Amniotic epithelial cell (primary cell): ENCODE results near the gene ZNF428.
A peak's percentile ranks its signal among the peaks of the same experiment; 100 is the strongest.
"Not testable (repeated sequence)": the region's sequence is repeated elsewhere in the genome, so short reads cannot be mapped to it uniquely, and the experiment has no call there.

Experiments
- DNase-seq: peaks from one replicate; pipeline ENCODE4 v3.0.0-alpha.2; 2010; ENCODE audit warnings: low read depth

The ZNF428 gene, protein sequence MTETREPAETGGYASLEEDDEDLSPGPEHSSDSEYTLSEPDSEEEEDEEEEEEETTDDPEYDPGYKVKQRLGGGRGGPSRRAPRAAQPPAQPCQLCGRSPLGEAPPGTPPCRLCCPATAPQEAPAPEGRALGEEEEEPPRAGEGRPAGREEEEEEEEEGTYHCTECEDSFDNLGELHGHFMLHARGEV

DNA sequence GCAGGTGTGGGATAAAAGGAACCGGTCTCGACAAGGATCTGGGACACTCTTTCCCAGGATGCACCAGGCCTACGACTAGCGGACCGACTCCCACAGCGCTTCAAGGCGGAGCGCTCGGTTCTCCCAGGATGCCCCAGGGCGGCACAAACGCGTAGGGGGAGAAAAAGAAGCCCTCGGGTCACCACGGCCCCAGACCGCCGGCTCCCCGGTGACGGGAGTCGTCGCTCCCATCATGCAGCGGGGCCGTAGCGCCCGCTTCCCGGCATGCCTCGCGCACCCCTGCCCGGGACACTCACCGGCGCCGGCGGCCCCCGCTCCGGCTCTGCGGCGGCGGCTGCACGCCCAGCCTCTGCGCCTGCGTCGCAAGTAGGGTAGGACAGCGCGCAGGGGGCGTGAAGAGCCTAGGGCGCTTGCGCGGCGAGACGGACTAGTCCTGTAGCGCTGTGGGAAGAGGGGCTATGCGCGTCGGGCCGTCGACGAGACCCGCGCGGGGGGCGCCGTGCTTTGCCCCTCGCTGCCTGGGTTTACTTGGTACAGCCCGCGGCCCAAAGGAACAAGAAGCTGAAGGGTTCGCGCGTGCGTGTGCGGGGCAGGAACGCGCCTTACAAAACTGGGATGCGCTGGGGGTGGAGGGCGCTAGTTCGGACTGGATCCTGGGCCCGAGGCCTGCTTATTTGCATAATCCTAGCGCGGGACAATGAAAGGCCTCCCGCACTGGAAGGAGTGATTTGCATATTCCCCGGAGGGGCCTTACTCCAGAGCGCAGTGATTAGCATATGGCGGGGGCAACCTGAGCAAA is at the start of gene ZNF428:
TSS of gene ZNF428 (minus strand) at position 368 of the 799 bp plus-strand sequence. CDS start 5,325 bp downstream, outside the sequence.
- DNase-seq = peak; percentile 85

DNA sequence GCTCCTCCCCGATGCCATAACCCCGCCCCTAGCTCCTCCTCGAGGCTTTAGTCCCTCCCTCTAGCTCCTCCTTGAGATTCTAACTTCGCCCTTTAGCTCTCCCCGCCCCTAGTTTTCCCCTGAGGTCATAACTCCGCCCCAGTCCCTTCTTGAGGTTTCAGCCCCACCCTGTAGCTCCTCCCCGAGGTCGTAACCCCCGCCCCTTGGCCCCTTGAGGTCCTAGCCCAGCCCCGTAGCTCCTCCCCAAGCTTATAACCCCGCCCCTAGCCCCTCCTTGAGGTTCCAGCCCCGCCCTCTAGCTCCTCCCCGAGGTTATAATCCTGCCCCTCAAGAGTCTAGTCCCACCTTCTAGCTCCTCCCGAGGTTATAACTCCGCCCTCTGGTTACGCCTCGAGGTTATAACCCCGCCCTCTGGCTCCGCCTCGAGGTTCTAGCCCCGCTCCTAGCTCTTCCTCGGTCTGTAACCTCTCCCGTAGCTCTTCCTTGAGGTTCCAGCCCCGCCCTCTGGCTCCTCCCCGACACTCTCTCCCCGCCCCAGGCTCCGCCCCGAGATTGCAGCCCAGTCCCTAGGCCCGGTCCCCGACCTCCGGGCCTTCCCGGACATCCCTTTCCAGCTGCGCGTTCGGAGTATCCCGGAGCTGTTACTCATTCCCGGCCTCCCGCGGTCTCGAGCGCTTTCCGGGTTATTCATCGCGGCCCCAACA is 49.1 kb upstream of the ZNF428 start:
- peak; percentile 99 for DNase-seq

DNA sequence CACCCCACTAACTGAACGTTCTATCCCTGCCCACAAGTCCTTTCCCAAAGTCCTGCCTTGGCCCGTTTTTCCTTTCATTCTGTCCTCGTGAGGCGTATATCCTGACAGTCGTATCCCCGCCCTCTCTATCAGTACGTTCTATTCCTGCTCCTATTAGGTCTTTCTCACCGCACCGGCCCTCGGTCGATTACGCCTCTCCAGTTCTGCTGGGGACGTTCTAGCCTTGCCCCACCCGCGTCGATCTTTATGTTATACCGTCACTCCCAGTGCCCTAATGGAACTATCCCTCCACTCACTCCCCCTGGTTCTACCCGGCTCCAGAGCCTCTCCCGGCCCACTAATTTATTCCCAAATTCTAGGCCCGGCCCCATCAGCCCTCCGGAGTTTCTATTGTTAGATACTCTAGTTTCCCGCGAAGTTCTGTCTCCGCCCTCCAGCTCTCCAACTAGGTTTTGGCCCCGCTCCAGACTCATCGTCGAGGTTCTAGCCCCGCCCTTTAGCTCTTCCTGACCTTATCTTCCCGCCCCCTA is 48.5 kb upstream of the ZNF428 start:
- DNase-seq = no peak

DNA sequence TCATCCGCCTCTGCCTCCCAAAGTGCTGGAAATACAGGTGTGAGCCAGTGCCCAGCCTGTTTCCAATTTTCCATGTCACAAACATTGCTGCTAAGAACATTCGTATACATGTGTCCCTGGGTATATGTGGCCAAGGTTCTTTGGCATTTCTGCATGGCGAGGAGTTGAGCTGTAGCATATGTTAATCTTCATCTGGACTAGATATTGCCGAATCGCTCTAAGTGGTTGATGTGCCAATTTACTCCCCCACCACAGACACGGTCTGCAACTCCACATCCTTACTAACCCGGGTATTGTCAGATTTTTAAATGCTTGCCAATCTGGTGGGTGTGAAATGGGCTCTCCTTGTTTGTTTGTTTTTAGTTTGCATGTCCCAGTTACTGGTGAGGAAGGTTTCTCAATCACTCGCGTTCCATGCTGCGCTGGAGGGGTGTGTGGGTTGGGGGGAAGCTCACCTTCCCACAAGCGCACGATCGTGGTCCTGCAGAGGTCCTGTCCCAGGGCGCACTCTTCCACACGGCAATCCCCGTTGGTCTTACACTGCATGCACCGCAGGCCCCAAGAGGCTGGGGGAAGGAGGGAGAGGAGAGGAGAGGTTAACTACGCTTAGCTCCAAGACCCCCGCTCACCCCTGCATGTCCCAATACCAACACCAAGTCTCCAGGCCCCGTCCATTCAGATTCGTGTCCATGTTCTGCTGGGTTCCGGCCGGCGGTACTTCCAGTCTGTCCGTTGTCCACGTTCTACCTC is 47.9 kb upstream of the ZNF428 start:
- DNase-seq = no peak

DNA sequence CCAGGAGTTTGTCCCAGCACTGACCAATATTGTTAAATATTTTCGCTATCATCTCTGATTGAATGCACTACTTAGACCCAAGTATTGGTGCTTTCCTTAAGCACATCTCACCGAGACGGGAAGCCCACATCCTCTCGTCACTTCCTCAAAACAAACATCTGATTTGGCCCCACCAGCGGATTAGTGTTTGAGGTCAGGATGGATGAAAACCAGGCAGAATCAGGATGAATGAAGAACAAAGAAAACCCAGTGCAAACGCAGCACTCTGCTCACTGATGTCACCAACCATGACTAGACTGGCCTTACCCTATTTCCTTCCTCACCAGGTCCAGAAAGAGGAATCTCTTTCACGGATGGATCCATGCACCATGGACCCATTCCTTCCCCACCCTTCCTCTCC is 44.6 kb upstream of the ZNF428 start:
- no peak for DNase-seq

DNA sequence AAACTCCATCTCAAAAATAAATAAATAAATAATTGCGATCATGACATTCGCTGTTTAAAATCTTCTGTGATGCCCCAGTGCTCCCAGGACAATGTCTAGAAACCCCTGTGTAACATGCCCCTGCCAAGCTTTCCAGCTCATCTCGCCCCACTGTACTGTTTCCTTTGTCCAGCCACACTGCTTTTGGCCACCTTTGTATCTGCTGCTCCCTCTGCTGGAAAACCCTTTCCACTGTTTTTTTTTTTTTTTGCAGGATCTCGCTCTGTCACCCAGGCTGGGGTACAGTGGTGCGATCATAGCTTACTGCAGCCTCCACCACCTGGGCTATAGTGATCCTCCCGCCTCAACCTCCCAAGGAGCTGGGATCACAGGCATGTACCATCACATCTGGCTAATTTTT is 43.1 kb upstream of the ZNF428 start:
- DNase-seq = peak; percentile 17

DNA sequence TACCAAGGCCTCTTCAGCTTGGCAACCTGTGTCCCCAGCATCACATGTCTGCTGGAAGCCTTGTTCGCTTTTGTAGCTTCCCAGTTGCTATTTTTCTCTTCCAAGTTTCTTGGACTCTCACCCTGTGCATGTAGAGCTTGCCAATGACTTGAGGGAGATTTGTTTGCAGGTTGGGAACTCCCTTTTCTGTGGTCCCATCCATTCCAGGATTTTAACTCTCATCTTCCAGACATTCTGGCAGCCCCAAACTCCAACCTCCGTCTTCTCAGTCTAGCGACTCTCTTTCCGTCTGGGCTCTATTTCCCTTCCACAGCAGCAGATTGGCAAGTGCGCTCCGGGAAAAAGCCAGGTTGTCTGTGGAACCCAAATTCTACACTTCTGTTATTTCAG is 41.5 kb upstream of the ZNF428 start:
- DNase-seq = no peak

DNA sequence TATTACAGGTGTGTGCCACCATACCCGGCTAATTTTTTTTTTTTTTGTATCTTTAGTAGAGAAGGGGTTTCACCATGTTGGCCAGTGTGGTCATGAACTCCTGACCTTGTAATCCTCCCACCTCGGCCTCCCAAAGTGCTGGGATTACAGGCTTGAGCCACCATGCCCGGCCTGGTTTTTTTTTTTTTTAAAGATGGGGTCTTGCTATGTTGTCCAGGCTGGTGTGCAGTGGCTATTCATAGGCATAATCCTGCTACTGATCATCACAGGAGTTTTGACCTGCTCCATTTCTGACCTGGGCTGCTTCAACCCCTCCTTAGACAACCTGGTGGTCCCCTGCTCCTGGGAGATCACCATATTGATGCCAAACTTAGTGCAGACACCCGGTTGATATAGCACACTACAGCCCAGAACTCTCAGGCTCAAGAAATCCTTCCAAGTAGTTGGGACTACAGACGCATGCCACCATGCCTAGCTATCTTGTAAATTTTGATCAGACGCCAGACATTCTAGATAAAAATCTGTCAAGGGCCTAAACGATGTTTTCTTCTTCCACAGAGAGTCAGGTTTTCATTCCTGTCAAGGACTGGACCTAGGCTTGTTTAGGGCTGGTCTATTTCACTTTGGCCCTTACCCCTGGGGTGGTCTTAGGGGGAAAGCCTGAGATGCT is 41.0 kb upstream of the ZNF428 start:
- DNase-seq = no peak

DNA sequence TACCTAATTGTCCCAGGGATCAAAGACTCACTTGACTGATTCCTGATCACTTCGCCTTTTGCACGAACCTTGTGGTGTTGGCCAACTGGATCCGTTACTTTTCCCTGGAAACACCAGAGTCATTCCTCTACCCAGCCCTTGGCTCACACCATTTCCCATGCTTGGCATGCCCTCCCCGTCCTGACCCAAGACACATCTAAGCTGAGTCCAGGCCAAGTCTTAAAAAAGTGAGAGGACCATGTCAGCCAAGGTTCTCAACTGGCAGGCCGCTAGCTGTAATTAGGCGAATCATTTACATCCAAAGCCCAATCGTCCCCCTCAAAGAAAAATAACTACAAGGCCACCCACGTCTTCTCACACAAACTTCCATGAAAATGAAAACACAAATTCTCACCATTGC is 39.1 kb upstream of the ZNF428 start:
- no peak for DNase-seq

DNA sequence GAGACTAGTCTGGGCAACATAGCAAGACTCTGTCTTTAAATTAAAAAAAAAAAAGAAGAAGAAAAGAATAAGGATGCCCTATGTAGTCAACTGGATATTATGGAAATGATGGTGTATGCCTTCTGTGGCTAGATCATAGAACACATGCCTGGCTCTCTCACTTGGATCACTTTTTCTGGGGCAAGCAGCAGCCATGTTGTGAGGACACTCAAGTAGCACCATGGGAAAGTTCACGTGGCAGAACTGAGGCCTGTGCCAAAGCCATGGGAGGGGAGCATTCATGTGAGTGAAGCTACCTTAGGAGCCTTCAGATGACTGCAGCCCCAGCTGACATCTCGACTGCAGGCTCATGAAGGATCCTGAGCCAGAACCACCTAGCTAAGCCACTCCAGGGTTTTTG is 38.6 kb upstream of the ZNF428 start:
- no peak for DNase-seq

DNA sequence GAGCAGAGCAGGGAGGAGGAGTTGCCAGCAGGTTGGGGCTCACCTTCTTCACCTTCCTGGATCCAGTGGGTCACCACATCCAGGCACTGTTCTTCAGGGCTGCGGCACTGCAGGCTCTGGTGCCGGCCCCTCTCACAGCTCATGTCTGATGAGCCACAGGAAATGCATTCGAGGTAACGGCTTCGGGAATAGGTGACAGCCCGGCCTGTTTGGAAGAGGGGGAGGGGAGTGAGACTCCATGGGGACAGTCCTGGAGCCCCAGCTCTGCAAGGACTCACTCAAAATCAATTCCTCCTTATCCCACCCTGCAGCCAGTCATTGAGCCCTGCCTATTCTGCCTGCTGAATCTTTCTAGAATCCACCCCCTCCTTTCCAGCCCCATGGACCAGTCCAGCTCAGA is 37.0 kb upstream of the ZNF428 start:
- DNase-seq = no peak

DNA sequence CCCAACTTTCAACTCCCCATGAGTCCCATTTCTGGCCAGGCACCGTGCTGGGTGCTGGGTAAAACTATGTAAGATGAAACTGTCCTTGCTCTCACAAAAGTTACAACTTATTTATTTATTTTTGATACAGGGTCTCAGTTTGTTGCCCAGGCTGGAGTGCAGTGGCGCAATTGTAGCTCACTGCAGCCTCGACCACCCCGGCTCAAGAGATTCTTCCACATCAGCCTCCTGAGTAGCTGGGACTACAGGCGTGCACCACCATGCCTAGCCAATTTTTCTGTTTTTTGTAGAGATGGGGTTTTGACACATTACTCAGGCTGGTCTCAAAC is 33.1 kb upstream of the ZNF428 start:
- no peak for DNase-seq

DNA sequence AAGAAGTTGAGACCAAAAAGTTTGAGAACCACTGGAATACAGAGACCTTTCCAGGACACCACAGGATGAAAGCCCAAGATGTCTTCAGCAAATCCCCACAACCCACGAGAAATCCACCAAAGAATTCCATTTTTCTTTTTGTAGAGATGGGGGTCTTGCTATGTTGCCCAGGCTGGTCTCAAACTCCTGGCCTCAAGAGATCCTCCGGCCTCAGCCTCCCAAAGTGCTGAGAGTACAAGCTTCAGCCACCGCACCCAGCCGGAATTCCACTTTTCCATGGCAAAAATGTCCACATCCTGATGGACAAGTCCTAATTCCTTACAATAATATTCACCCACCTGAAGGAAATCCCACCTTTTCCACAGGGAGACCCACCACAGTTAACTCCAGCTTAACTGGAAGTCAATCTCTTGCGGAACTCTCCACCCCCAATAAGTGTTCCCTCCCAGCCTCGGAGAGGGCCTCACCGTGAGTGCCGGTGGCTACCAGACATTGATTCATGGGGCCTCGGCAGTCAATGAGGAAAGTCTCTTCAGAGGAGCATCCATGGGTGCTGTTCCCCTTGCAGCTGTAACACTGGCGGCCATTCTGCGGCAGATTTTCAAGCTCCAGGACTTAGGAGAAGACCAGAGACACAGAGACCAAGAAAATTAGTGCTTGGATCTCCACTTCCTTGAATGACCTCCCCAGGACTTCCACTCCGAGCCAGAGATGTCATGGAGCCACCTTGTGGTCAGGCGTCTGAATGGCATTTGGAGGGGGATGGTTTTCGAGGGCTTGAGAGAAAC is 32.5 kb upstream of the ZNF428 start:
- peak; percentile 62 for DNase-seq

DNA sequence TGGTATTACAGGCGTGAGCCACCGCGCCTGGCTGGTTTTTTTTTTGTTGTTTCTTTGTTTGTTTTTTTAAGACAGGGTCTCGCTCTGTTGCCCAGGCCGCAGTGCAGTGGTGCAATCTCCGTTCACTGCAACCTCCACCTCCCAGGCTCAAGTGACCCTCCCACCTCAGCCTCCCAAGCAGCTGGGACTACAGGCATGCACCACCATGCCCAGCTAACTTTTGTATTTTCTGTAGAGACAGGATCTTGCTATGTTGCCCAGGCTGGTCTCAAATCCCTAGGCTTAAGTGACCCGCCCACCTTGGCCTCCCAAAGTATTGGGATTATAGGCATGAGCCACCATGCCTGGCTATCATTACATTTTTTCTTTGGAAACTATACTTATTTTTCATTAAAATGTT is 30.8 kb upstream of the ZNF428 start:
- DNase-seq = not testable (repeated sequence)

DNA sequence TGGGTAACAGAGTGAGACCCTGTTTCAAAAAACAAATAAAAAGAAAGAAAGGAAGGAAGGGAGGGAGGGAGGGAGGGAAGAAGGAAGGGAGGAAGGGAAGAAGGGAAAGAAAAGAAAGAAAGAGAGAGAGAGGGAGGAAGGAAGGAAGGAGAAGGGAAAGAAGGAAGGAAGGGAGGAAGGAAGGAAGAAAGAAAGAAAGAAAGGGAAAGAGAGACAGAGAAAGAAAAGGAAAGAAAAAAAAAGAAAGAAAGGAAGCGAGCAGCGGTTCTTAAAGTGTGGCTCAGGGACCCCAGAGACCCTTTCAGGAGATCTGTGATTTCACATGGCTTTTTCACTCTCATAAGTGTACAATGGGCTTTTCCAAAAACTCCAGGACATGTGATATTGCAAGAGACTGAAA is 30.1 kb upstream of the ZNF428 start:
- DNase-seq = no peak

DNA sequence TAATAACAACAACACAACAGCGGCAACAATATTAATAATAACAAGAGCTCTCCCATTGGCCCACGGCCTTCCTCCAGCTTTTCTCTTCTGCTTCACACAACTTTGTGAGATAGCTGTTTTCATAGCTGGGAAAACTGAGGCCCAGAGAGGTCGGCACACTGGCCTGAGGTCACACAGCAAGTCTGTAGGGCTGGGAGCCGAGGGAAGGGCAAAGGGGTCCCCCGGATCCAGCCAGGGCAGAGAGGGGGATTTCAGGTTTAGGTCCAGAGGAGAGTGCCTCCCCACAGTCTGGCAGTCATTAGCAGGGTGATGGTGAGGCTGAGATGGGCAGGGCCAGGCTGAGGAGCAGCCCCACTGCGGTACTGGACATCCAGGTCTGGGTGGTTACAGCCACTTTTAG is 29.2 kb upstream of the ZNF428 start:
- DNase-seq = no peak

DNA sequence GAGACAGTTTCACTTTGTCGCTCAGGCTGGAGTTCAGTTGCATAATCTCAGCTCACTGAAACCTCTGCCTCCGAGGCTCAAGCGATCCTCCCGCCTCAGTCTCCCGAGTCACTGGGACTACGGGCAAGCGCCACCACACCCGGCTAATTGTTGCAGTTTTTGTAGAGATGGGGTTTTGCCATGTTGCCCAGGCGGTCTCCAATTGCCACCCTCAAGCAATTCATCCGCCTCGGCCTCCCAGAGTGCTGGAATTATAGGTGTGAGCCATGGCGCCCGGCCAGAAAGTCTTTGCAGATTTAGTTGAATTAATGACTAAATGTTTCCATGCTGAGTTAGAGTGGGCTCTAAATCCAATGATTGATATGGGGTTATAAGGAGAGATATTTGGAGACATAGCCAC is 24.8 kb upstream of the ZNF428 start:
- DNase-seq = no peak

DNA sequence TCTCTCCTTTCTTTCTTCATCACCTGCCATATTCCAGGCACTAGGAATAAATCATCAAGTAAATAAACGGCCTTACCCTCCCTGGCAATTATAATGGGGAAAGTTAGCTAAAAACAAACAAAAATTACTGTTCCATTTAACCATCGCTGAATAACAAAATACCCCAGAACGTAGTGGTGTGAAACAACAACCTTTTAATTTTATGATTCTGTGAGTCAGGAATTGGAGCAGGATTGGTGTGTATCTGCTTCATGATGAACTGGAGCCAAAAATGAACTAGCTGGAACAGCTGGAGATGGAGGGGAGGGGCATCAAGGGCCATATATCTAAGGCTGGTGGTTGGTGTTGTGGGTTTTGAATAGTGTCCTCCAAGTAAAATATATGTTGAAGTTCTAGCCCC is 23.9 kb upstream of the ZNF428 start:
- no peak for DNase-seq

DNA sequence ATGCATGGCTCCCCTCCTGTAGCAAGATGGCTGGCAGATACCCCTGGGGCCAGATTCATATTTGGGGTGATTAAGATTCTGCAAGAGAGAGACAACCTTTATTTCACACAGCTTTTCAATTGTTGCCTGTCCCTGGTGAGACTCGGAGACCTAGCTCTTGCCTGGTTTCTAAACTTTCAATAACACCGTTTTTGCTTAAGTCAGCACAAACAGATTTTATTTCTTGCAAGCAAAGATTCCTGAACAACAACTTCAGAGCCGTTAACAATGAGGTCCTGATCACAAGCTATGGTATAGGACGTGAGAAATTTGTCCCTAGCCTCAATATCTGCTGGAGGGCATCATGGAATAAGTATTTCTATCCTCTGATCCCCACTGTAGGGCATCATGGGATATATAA is 23.1 kb upstream of the ZNF428 start:
- no peak for DNase-seq

DNA sequence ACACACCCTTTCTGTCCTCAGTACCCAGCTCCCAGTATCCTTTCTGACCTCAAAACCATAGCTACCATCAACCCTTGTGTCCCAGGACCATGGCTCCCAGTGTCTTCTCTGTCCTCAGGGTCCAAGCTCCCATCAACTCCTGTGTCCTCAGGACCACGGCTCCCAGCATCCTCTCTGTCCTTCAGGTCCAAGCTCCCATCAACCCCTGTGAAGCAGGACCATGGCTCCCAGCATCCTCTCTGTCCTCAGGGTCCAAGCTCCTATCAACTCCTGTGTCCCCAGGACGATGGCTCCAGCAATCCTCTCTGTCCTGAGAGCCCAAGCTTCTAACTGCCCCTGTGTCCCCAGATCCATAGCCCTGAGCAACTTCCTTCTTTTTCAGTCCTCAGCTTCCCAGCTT is 21.9 kb upstream of the ZNF428 start:
- no peak for DNase-seq

DNA sequence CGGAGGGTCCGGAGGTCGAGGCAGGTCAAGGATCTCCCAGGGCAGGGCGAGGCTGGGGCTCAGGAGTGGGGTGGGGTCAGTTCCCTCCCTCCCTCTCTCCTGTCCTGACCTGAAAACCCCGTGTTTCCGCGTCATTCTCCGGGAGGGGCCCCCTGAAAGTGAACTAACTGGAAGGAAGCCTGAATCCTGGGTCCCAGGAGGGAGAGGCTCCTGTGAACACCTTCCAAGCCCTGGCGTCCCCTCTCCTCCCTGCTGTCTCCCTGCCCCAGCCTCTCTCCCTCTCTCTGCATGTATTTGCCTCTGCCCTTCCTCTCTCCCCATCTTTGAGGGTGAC is 21.0 kb upstream of the ZNF428 start:
- no peak for DNase-seq
